A673 (cell line): ENCODE results near the gene NEK9. TPM values are rescaled to one million over a fixed set of nuclear protein-coding genes. Genes with fewer than 3 reads are reported as not detected.

Experiments
- BruUV-seq: library from RNA; stranded (reverse); fragments of 400-500 nt; replicated peaks from 2 replicates; lab custom pipeline; 2021; lab: Mats Ljungman, UMichigan
- CTCF ChIA-PET: fragments of 300-600 bp; sonication (Branson Sonifier 250); formaldehyde crosslinking; loops from one replicate; lab custom pipeline; 2022; ENCODE audit warnings: antibody characterized with exemption; lab: Charles Lee
- POLR2A ChIA-PET: fragments of 300-600 bp; sonication (Branson Sonifier 250); formaldehyde crosslinking; loops from one replicate; lab custom pipeline; 2022; ENCODE audit warnings: antibody characterized with exemption; ENCODE audit not compliant: low non-redundant PET; lab: Charles Lee
- DNase-seq: peaks from one replicate; pipeline ENCODE4 v3.0.0-alpha.2; 2015; ENCODE audit warnings: low spot score
- H3K27ac ChIP-seq: fragments of 200-600 bp; sonication (generic); 2 replicates; pipeline ENCODE4 v1.5.1; 2016; ENCODE audit warnings: mixed run types, low read depth, mild to moderate bottlenecking, mixed read lengths, antibody characterized with exemption, low read length; ENCODE audit not compliant: poor library complexity, severe bottlenecking
- H3K27me3 ChIP-seq: fragments of 200-600 bp; sonication (generic); replicated peaks from 2 replicates; pipeline ENCODE4 v1.6.1; 2017; ENCODE audit warnings: mixed run types, low read depth, mild to moderate bottlenecking, mixed read lengths, antibody characterized with exemption, low read length; ENCODE audit not compliant: insufficient read depth, poor library complexity
- H3K36me3 ChIP-seq: fragments of 200-600 bp; sonication (generic); 2 replicates; pipeline ENCODE4 v1.6.1; 2016; ENCODE audit warnings: mixed run types, mild to moderate bottlenecking, mixed read lengths, antibody characterized with exemption, low read length; ENCODE audit not compliant: insufficient read depth, poor library complexity, severe bottlenecking
- H3K4me1 ChIP-seq: fragments of 200-600 bp; sonication (generic); 2 replicates; pipeline ENCODE4 v1.6.1; 2017; ENCODE audit warnings: mixed run types, mild to moderate bottlenecking, mixed read lengths, antibody characterized with exemption, low read length; ENCODE audit not compliant: insufficient read depth, poor library complexity, severe bottlenecking
- H3K4me3 ChIP-seq: fragments of 200-600 bp; sonication (generic); 2 replicates; pipeline ENCODE4 v1.5.1; 2016; ENCODE audit warnings: low read depth, mixed run types, mild to moderate bottlenecking, mixed read lengths, low read length; ENCODE audit not compliant: poor library complexity, severe bottlenecking
- H3K9me3 ChIP-seq: fragments of 200-600 bp; sonication (generic); 2 replicates; pipeline ENCODE4 v1.6.1; 2016; ENCODE audit warnings: mixed run types, low read depth, mild to moderate bottlenecking, mixed read lengths, antibody characterized with exemption, low read length; ENCODE audit not compliant: poor library complexity, severe bottlenecking
- CTCF ChIP-seq: fragments of 300-800, 200-600 bp; sonication (generic); conservative IDR thresholded peaks from 2 replicates; pipeline ENCODE4 v1.5.1; 2017; ENCODE audit warnings: low read depth, mild to moderate bottlenecking, antibody characterized with exemption, low read length, moderate library complexity, mixed read lengths
- EZH2 ChIP-seq: fragments of 200-600 bp; sonication (generic); IDR thresholded peaks from 2 replicates; pipeline ENCODE4 v1.6.1; 2017; ENCODE audit warnings: borderline replicate concordance, low read depth, mild to moderate bottlenecking, mixed read lengths, antibody characterized with exemption, low read length; ENCODE audit not compliant: poor library complexity, severe bottlenecking
- intact Hi-C: fragments of 100-400 bp; cut with micrococcal nuclease; formaldehyde crosslinking; loops from one replicate; pipeline ENCODE4 v1.10.0; 2022; ENCODE audit not compliant: unreplicated experiment
- total RNA-seq: library from RNA; stranded (reverse); gene quantifications from 2 replicates; pipeline ENCODE4 v1.2.3, GENCODE V29; 2021

NEK9 gene
- total RNA-seq, 1 experiment from 2014 or later: 75.8 TPM

GRCh38 chr14:75156901-75157300 is 30.1 kb upstream of the NEK9 start:
- Histone ChIP-seq H3K4me1 (peaks cover 3% of the 10 kb centered on the region), H3K27ac (no peak overlapping the region), H3K27me3 (no peaks in the 10 kb centered on the region), H3K9me3 (no peaks in the 10 kb centered on the region), H3K36me3 (no peaks in the 10 kb centered on the region), H3K4me3 (no peak overlapping the region)
- BruUV-seq: no TSS peak
- intact Hi-C loops: no loop called here
- TF ChIP-seq EZH2: no peak
- no peak for TF ChIP-seq CTCF
- ChIA-PET CTCF (no interaction called here), POLR2A (no interaction called here)
- no peak for DNase-seq

GRCh38 chr14:75156111-75156510 is 29.3 kb upstream of the NEK9 start:
- ChIA-PET CTCF (no interaction called here), POLR2A (no interaction called here)
- intact Hi-C loops: no loop called here
- Histone ChIP-seq H3K9me3 (no peaks in the 10 kb centered on the region), H3K4me1 (peaks cover 3% of the 10 kb centered on the region), H3K27ac (no peak overlapping the region), H3K27me3 (no peaks in the 10 kb centered on the region), H3K4me3 (no peak overlapping the region), H3K36me3 (peaks cover 4% of the 10 kb centered on the region)
- DNase-seq: no peak
- TF ChIP-seq CTCF (no peak), EZH2 (no peak)
- BruUV-seq: no TSS peak

DNA sequence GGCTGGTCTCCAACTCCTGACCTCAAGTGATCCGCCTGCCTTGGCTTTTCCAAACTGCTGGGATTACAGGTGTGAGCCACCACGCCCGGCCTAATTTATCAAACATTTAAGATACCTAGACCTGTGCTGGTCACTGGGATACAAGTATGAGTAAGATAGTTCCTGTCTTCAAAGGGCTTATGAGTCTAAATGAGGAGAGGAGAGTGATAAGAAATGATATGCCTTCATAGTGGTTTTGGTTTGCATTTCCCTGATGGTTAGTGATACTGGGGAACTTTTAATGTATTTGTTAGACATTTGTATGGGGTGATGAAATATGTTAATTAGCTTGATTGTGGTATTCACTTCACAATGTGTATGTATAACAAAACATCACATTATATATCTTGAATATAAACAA is 28.3 kb upstream of the NEK9 start:
- Histone ChIP-seq H3K4me1 (peaks cover 3% of the 10 kb centered on the region), H3K36me3 (peaks cover 4% of the 10 kb centered on the region), H3K4me3 (no peak overlapping the region), H3K9me3 (no peaks in the 10 kb centered on the region), H3K27ac (no peak overlapping the region), H3K27me3 (no peaks in the 10 kb centered on the region)
- no TSS peak for BruUV-seq
- ChIA-PET POLR2A (no interaction called here), CTCF (no interaction called here)
- TF ChIP-seq CTCF (no peak), EZH2 (no peak)
- DNase-seq: no peak
- intact Hi-C loops: no loop called here
